Body of pancreas (tissue), 4 donors: Measurements from ENCODE around the gene ACSM2B. TPM values are rescaled to one million over a fixed set of nuclear protein-coding genes. Genes with fewer than 3 reads are reported as not detected.
"Not testable (repeated sequence)": the region's sequence is repeated elsewhere in the genome, so short reads cannot be mapped to it uniquely, and the experiment has no call there.

Experiments used
- ATAC-seq: fragments of 150-250 bp; one replicate; pipeline ENCODE4 v1.9.1; 2016
- DNase-seq, 4 donors: peaks; one replicate each; pipeline ENCODE4 v3.0.0-alpha.2; 2019
- H3K27ac ChIP-seq, 4 donors: fragments of 200-600 bp; sonication (generic); 1 replicate in 3 of 4; 2 replicates in 1 of 4; pipeline versions ENCODE4 v1.5.1 to v1.6.1; 2016 to 2019; ENCODE audit warnings: mild to moderate bottlenecking in 1 of 4, mixed read lengths in 1 of 4, moderate library complexity in 1 of 4
- H3K27me3 ChIP-seq, 2 donors: fragments of 200-600 bp; sonication (generic); one replicate each; pipeline ENCODE4 v1.6.0; 2016; ENCODE audit warnings: mild to moderate bottlenecking in 1 of 2
- H3K36me3 ChIP-seq, 2 donors: fragments of 200-600 bp; sonication (generic); replicated peaks in 1 of 2; 2 replicates each; pipeline ENCODE4 v1.5.1; 2016; ENCODE audit warnings: low read depth in 2 of 2; ENCODE audit not compliant: insufficient read depth in 1 of 2
- H3K4me1 ChIP-seq: fragments of 200-600 bp; sonication (generic); one replicate; pipeline ENCODE4 v1.6.0; 2016
- H3K4me3 ChIP-seq, 2 donors: fragments of 200-600 bp; sonication (generic); 1 replicate in 1 of 2; 2 replicates in 1 of 2; pipeline ENCODE4 v1.5.1; 2016 to 2019
- H3K9me3 ChIP-seq, 3 donors: fragments of 200-600 bp; sonication (generic); 1 replicate in 2 of 3; 2 replicates in 1 of 3; pipeline ENCODE4 v1.5.1; 2016
- POLR2A ChIP-seq, 3 donors: fragments of 450-650 bp; IDR thresholded peaks; one replicate each; pipeline ENCODE4 v1.6.1; 2016; ENCODE audit warnings: antibody characterized with exemption in 3 of 3, mild to moderate bottlenecking in 2 of 3
- WGBS, 2 donors: methylation state at CpG; one replicate each; pipeline ENCODE4 v1.1.5; 2017; 5-methylcytosine and 5-hydroxymethylcytosine counted together
- intact Hi-C: fragments of 100-400 bp; cut with DNase I; formaldehyde crosslinking; loops from one replicate; pipeline ENCODE4 v1.15.1; 2023
- total RNA-seq, 2 donors: library from RNA; depleted of rRNA; stranded (reverse); fragments of >200 nt; gene quantifications; one replicate each; pipeline ENCODE4 v1.1.0, GENCODE V29; 2016
- TF ChIP-seq, protein P1 (sequence below), 7 experiments: fragments of 450-650 bp in 4 of 7; fragments of 200-600 bp in 3 of 7; sonication (generic) in 3 of 7; IDR thresholded peaks; one replicate each; pipeline ENCODE4 v1.5.1; 2016 to 2019; ENCODE audit warnings: antibody characterized with exemption in 7 of 7

Gene ACSM2B
- total RNA-seq, 2 donors from 2014 or later, result 1.3 to 2.3 TPM

DNA sequence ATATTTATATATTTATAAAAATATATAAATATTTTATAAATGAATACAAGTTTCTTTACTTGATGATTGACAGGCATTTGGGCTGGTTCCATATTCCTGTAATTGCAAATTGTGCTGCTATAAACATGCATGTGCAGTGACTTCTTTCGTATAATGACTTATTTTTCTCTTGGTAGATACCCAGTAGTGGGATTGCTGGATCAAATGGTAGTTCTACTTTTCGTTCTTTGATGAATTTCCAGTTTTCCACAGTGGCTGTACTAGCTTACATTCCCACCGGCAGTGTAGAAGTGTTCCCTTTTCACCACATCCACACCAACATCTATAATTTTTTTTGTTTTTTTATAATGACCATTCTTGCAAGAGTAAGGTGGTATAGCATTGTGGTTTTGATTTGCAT lies 7.8 kb downstream of the ACSM2B start:
- DNase-seq (no peak), ATAC-seq (no peak)
- no peaks in the 10 kb centered on the region for H3K36me3 ChIP-seq
- no peaks in the 10 kb centered on the region for H3K27me3 ChIP-seq
- H3K9me3 ChIP-seq, result no peaks in the 10 kb centered on the region
- H3K27ac ChIP-seq, result no peak overlapping the region
- 62 to 78% methylated on average over 3 of the region's 3 CpGs for WGBS, 2 donors
- intact Hi-C loops, result no loop called here
- H3K4me1 ChIP-seq, result no peaks in the 10 kb centered on the region
- H3K4me3 ChIP-seq, result no peak overlapping the region
- TF ChIP-seq POLR2A (IDR thresholded peaks at IDR 0.05), result no peak
- TF ChIP-seq, protein P1, sequence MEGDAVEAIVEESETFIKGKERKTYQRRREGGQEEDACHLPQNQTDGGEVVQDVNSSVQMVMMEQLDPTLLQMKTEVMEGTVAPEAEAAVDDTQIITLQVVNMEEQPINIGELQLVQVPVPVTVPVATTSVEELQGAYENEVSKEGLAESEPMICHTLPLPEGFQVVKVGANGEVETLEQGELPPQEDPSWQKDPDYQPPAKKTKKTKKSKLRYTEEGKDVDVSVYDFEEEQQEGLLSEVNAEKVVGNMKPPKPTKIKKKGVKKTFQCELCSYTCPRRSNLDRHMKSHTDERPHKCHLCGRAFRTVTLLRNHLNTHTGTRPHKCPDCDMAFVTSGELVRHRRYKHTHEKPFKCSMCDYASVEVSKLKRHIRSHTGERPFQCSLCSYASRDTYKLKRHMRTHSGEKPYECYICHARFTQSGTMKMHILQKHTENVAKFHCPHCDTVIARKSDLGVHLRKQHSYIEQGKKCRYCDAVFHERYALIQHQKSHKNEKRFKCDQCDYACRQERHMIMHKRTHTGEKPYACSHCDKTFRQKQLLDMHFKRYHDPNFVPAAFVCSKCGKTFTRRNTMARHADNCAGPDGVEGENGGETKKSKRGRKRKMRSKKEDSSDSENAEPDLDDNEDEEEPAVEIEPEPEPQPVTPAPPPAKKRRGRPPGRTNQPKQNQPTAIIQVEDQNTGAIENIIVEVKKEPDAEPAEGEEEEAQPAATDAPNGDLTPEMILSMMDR (IDR thresholded peaks at IDR 0.05), result no peak

GRCh38 chr16:20566864-20567263 lies 9.3 kb downstream of the ACSM2B start:
- H3K27me3 ChIP-seq, result no peaks in the 10 kb centered on the region
- TF ChIP-seq POLR2A (IDR thresholded peaks at IDR 0.05), result no peak
- TF ChIP-seq, protein P1 (IDR thresholded peaks at IDR 0.05), result no peak

GRCh38 chr16:20565334-20565733 lies 10.8 kb downstream of the ACSM2B start:
- ATAC-seq, H3K9me3 ChIP-seq, H3K4me1 ChIP-seq, H3K36me3 ChIP-seq, H3K4me3 ChIP-seq, DNase-seq, intact Hi-C loops, H3K27me3 ChIP-seq, H3K27ac ChIP-seq: not testable (repeated sequence)
- WGBS, 2 donors, result 77 to 81% methylated on average over 1 to 2 of the region's 2 CpGs

More at GRCh38 chr16:20566864-20567263, 9.3 kb downstream of the ACSM2B start:
- no peak for ATAC-seq
- Histone ChIP-seq H3K4me3 (no peak overlapping the region), H3K27ac (no peak overlapping the region), H3K9me3 (no peaks in the 10 kb centered on the region), H3K4me1 (no peaks in the 10 kb centered on the region), H3K36me3 (no peaks in the 10 kb centered on the region)
- intact Hi-C loops, result no loop called here
- DNase-seq, result no peak

GRCh38 chr16:20564218-20564617 lies 11.9 kb downstream of the ACSM2B start:
- H3K36me3 ChIP-seq, H3K4me1 ChIP-seq, H3K27ac ChIP-seq, H3K4me3 ChIP-seq, H3K27me3 ChIP-seq, ATAC-seq, intact Hi-C loops, DNase-seq, H3K9me3 ChIP-seq: not testable (repeated sequence)
- WGBS, 2 donors, result 83 to 87% methylated on average over 1 to 2 of the region's 3 CpGs

GRCh38 chr16:20555628-20556027 lies 20.5 kb downstream of the ACSM2B start:
- H3K4me1 ChIP-seq, DNase-seq, ATAC-seq, H3K36me3 ChIP-seq, H3K27me3 ChIP-seq, H3K27ac ChIP-seq, intact Hi-C loops, H3K4me3 ChIP-seq, H3K9me3 ChIP-seq: not testable (repeated sequence)
- WGBS, 2 donors, result 40 to 56% methylated on average over 2 of the region's 2 CpGs

GRCh38 chr16:20554689-20555088 lies 21.5 kb downstream of the ACSM2B start:
- not testable (repeated sequence) for H3K27ac ChIP-seq

DNA sequence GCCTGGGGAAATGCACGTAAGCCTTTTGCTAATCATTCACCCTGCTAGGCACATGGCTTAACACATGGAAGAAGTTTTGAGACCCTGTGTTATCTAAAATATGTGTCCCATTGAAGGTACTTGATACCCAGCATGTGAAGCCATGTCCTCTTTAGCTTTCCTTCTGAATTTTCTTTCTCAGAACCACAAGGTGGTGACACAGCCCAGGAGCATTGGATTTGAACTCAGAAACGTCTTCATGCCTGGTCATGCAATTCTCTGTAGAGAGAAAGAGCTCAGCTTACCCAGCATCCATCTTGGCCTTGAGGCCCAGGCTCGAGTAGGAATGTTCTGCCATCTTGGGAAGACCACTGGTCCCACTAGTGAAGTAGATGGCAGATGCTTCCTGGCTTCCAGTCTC lies 22.7 kb downstream of the ACSM2B start:
- H3K4me3 ChIP-seq, result not testable (repeated sequence)
- DNase-seq, result peak; percentile 8 to 22 (median 20)
- TF ChIP-seq, protein P1 (IDR thresholded peaks at IDR 0.05), result peak in 4 of 7 experiments; percentile 49 to 54 (median 50)

More at GRCh38 chr16:20554689-20555088, 21.5 kb downstream of the ACSM2B start:
- DNase-seq, H3K4me1 ChIP-seq, H3K36me3 ChIP-seq, intact Hi-C loops, H3K4me3 ChIP-seq, ATAC-seq, H3K27me3 ChIP-seq, H3K9me3 ChIP-seq: not testable (repeated sequence)
- 78 to 85% methylated on average over 3 of the region's 3 CpGs for WGBS, 2 donors

DNA sequence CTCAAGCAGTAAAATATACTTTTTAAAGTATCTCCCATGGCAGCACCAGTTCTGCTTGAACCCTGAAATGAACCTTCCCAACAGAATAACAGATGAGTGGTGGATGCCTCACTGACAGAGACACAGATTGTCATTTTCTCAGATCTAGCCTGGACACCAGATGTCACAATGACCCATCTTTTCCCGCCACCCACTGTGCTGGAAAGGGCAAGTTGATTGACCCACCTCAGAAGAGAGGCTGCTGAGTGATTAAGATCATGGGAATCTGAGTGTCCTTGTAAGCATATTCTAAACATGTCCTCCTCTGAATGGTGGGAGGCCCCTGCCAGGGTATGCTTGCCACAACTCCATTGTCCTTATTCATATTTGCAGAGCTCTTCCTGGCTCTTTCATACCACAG lies 29.2 kb downstream of the ACSM2B start:
- intact Hi-C loops, DNase-seq, H3K27me3 ChIP-seq, H3K27ac ChIP-seq, H3K9me3 ChIP-seq, H3K36me3 ChIP-seq, H3K4me1 ChIP-seq, H3K4me3 ChIP-seq, ATAC-seq: not testable (repeated sequence)
- WGBS, 2 donors, result 81 to 83% methylated on average over 1 of the region's 1 CpG

More for the DNA sequence above, 22.7 kb downstream of the ACSM2B start:
- WGBS, 2 donors, result 23 to 45% methylated on average over 3 of the region's 3 CpGs
- H3K9me3 ChIP-seq, H3K4me1 ChIP-seq, intact Hi-C loops, H3K36me3 ChIP-seq, H3K27ac ChIP-seq, H3K27me3 ChIP-seq: not testable (repeated sequence)
- ATAC-seq, result peak; percentile 55

DNA sequence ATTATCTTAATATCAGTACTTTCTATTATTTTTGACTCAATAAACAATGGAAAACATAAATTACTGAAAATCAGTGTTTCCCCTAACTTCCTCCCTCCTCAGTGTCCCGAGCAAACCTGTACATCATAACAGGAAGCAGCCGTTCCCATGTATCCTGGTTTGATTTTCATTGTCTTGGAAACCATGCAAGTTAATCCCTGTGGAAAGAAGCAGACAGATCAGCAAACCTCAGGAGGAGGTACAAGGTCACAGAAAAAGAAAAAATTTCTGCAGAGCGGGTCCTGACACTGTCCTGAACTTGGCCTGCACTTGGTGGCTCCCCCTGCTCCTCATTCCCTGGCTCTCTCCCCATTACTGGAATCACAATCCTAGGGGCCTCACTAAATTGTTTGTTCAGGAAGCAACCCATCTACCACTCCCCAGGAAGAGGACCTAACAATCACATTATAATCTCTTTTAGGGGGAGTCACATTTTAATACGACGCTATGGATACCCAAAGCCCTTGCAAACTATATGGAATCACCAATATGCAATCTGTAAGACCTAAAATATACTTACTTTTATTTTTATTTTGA lies 29.8 kb downstream of the ACSM2B start:
- H3K36me3 ChIP-seq, H3K4me3 ChIP-seq, H3K27ac ChIP-seq, H3K9me3 ChIP-seq, ATAC-seq, H3K27me3 ChIP-seq, DNase-seq, H3K4me1 ChIP-seq, intact Hi-C loops: not testable (repeated sequence)
- WGBS, 2 donors, result 70 to 86% methylated on average over 4 to 5 of the region's 5 CpGs
